Measurements from ENCODE around the gene OR10T2. TPM values are rescaled to one million over a fixed set of nuclear protein-coding genes. Genes with fewer than 3 reads are reported as not detected.

The OR10T2 gene
- total RNA-seq, 2 experiments from 2014 or later, result not detected

DNA sequence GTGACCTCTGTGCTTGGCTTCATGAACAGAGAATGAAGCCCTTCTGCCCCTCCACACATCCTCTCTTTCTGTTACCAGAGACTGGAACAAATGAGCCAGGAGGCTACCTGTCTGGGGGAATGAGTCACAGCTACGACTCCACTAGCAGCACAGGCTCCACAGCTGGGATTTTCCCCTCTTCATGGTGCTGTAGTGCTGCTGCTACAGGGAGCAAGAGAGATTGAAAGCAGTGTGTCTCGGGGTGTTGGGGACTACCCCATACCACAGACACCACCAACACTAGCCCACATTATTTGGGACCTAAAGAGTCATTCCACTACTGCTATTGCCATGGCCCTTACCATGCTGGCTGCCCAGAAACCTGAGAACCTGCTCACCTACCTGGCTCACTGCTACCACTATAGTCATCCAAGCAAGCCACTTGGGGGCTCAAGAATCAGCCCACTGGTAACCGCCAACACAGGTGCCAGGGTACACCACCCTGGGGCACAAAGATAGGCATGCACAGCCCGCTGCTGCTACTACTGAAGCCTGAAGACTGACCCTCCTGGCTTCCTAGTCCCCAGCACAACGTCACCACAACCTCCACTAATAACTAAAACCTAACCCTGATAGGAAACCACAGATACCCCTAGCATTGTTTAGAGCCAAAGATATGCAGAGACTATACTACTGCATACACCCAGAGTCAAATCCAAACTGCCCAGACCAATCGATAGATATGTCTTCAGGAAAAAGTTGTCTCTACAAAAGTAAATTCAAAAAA, 27.9 kb downstream of the OR10T2 start:
- Histone ChIP-seq H3K27ac (ENCODE audit: low read depth, low read length, poor library complexity, severe bottlenecking) (no peak overlapping the region), H3K36me3 (ENCODE audit: insufficient read depth, low read length) (no peaks in the 10 kb centered on the region), H3K4me1 (ENCODE audit: insufficient read depth, low read length, poor library complexity, severe bottlenecking) (no peaks in the 10 kb centered on the region), H2AFZ (ENCODE audit: low read length) (no peak overlapping the region), H3K9me2 (ENCODE audit: insufficient read depth, low read length) (no peaks in the 10 kb centered on the region), H3K9me3 (ENCODE audit: low read length) (no peaks in the 10 kb centered on the region), H3K79me2 (ENCODE audit: insufficient read depth, low read depth, low read length) (no peaks in the 10 kb centered on the region), H3K4me3 (ENCODE audit: low read depth, low read length, poor library complexity, severe bottlenecking) (no peak overlapping the region), H3K4me2 (ENCODE audit: low read length) (no peak overlapping the region), H4K20me1 (ENCODE audit: insufficient read depth, low read length) (no peaks in the 10 kb centered on the region)
- no peak for DNase-seq (ENCODE audit: low spot score)
- no peak for TF ChIP-seq EZH2phosphoT487 (IDR thresholded peaks at IDR 0.05; ENCODE audit: borderline replicate concordance, low read depth, low read length)
- TF ChIP-seq, protein P1, sequence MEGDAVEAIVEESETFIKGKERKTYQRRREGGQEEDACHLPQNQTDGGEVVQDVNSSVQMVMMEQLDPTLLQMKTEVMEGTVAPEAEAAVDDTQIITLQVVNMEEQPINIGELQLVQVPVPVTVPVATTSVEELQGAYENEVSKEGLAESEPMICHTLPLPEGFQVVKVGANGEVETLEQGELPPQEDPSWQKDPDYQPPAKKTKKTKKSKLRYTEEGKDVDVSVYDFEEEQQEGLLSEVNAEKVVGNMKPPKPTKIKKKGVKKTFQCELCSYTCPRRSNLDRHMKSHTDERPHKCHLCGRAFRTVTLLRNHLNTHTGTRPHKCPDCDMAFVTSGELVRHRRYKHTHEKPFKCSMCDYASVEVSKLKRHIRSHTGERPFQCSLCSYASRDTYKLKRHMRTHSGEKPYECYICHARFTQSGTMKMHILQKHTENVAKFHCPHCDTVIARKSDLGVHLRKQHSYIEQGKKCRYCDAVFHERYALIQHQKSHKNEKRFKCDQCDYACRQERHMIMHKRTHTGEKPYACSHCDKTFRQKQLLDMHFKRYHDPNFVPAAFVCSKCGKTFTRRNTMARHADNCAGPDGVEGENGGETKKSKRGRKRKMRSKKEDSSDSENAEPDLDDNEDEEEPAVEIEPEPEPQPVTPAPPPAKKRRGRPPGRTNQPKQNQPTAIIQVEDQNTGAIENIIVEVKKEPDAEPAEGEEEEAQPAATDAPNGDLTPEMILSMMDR (conservative IDR thresholded peaks at IDR 0.05; ENCODE audit: low read length), result no peak
- intact Hi-C loops (cut with micrococcal nuclease; ENCODE audit: unreplicated experiment), result no loop called here
- CTCF ChIA-PET (ENCODE audit: unreplicated experiment), result no interaction called here
- POLR2A ChIA-PET, result no interaction called here
- BruUV-seq (replicated peaks), result no TSS peak

DNA sequence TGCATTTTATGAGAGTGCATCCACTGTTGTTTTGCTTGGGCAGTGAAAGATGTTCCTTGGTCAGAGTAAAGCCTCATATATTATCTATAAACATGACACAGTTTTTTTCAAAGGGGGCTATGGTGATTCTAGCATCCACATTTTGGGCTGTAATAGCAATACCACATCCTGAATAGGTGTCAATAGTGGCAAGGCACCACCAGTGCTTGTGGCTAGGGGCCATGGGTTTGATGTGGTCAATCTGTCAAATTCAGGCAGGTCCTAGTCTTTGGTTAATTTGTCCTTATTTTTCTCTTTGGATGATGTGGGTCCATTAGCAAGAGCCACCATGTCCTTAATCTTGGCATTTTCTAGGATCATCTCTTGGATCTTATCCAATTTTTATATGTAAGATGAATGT, 32.5 kb downstream of the OR10T2 start:
- TF ChIP-seq, protein P1 (conservative IDR thresholded peaks at IDR 0.05; ENCODE audit: low read length), result no peak
- TF ChIP-seq EZH2phosphoT487 (IDR thresholded peaks at IDR 0.05; ENCODE audit: borderline replicate concordance, low read depth, low read length), result no peak
- Histone ChIP-seq H3K9me3 (ENCODE audit: low read length) (no peaks in the 10 kb centered on the region), H3K4me3 (ENCODE audit: low read depth, low read length, poor library complexity, severe bottlenecking) (no peak overlapping the region), H3K36me3 (ENCODE audit: insufficient read depth, low read length) (no peaks in the 10 kb centered on the region), H3K79me2 (ENCODE audit: insufficient read depth, low read depth, low read length) (no peaks in the 10 kb centered on the region), H2AFZ (ENCODE audit: low read length) (no peak overlapping the region), H3K4me2 (ENCODE audit: low read length) (no peak overlapping the region), H3K4me1 (ENCODE audit: insufficient read depth, low read length, poor library complexity, severe bottlenecking) (no peaks in the 10 kb centered on the region), H3K27ac (ENCODE audit: low read depth, low read length, poor library complexity, severe bottlenecking) (no peak overlapping the region), H4K20me1 (ENCODE audit: insufficient read depth, low read length) (no peaks in the 10 kb centered on the region), H3K9me2 (ENCODE audit: insufficient read depth, low read length) (no peaks in the 10 kb centered on the region)
- DNase-seq (ENCODE audit: low spot score), result no peak
- ChIA-PET CTCF (ENCODE audit: unreplicated experiment) (no interaction called here), POLR2A (no interaction called here)
- no TSS peak for BruUV-seq (replicated peaks)
- intact Hi-C loops (cut with micrococcal nuclease; ENCODE audit: unreplicated experiment), result no loop called here

DNA sequence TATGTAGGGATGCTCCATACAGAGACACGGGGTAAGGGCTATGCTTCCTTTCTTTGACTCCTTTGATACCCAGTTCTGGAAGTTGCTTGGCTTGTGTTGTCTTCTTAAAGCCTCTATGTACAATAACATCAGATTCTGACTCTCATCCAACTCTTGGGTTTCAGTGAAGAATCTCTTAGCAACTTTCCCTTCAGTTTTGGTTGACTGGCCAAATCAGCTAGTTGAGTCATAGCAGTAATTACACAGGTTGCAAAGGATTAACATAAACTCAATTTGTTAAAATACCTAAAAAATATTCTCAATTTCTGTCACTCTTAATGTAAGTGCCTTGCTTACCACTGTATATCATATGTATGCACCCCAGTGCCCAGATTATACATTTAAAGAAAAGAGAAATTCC, 36.3 kb downstream of the OR10T2 start:
- CTCF ChIA-PET (ENCODE audit: unreplicated experiment), result no interaction called here
- POLR2A ChIA-PET, result interaction anchor here (0.6 kb wide), 1 partner anchor 627 kb away, joined by 3 read pairs; no protein-coding TSS in a partner anchor
- no peak overlapping the region for H3K27ac ChIP-seq (ENCODE audit: low read depth, low read length, poor library complexity, severe bottlenecking)
- no peaks in the 10 kb centered on the region for H3K9me3 ChIP-seq (ENCODE audit: low read length)
- intact Hi-C loops (cut with micrococcal nuclease; ENCODE audit: unreplicated experiment), result no loop called here
- H3K4me1 ChIP-seq (ENCODE audit: insufficient read depth, low read length, poor library complexity, severe bottlenecking), result no peaks in the 10 kb centered on the region
- no peaks in the 10 kb centered on the region for H3K79me2 ChIP-seq (ENCODE audit: insufficient read depth, low read depth, low read length)
- no peaks in the 10 kb centered on the region for H3K9me2 ChIP-seq (ENCODE audit: insufficient read depth, low read length)
- DNase-seq (ENCODE audit: low spot score), result no peak
- no peak overlapping the region for H2AFZ ChIP-seq (ENCODE audit: low read length)
- H3K4me2 ChIP-seq (ENCODE audit: low read length), result no peak overlapping the region
- no TSS peak for BruUV-seq (replicated peaks)
- H4K20me1 ChIP-seq (ENCODE audit: insufficient read depth, low read length), result no peaks in the 10 kb centered on the region
- no peak for TF ChIP-seq EZH2phosphoT487 (IDR thresholded peaks at IDR 0.05; ENCODE audit: borderline replicate concordance, low read depth, low read length)
- TF ChIP-seq, protein P1 (conservative IDR thresholded peaks at IDR 0.05; ENCODE audit: low read length), result no peak
- no peaks in the 10 kb centered on the region for H3K36me3 ChIP-seq (ENCODE audit: insufficient read depth, low read length)
- H3K4me3 ChIP-seq (ENCODE audit: low read depth, low read length, poor library complexity, severe bottlenecking), result no peak overlapping the region
